H1 (cell line): Measurements from ENCODE around the gene CD4.

Experiments used
- NANOG ChIP-seq: IDR thresholded peaks from 2 replicates; pipeline ENCODE4 v1.6.1; 2011; ENCODE audit warnings: low read length, low read depth, mild to moderate bottlenecking, inconsistent platforms; ENCODE audit not compliant: insufficient read depth, poor library complexity, severe bottlenecking
- POLR2A ChIP-seq, 2 experiments: IDR thresholded peaks; 1 replicate in 1 of 2; 2 replicates in 1 of 2; pipeline ENCODE4 v1.6.1; 2011; ENCODE audit warnings: low read depth in 2 of 2, low read length in 2 of 2, mild to moderate bottlenecking in 2 of 2; ENCODE audit errors: control extremely low read depth in 1 of 2
- TAF1 ChIP-seq: IDR thresholded peaks from 2 replicates; pipeline ENCODE4 v1.6.1; 2011; ENCODE audit warnings: mild to moderate bottlenecking, low read depth, low read length
- TBP ChIP-seq: IDR thresholded peaks from 2 replicates; pipeline ENCODE4 v1.6.1; 2011; ENCODE audit warnings: low read depth, low read length, improper control_type of control experiment
- TF ChIP-seq, protein P1 (sequence below), 3 experiments: IDR thresholded peaks; 1 replicate in 2 of 3; 2 replicates in 1 of 3; pipeline versions ENCODE4 v1.5.1 to v1.6.1; 2011; ENCODE audit warnings: low read length in 3 of 3, mild to moderate bottlenecking in 3 of 3, inconsistent platforms in 2 of 3, low read depth in 1 of 3, moderate library complexity in 1 of 3; ENCODE audit not compliant: insufficient read depth in 1 of 3; ENCODE audit errors: control extremely low read depth in 1 of 3
- TF ChIP-seq, protein P2 (sequence below): IDR thresholded peaks from 2 replicates; pipeline ENCODE4 v1.6.1; 2011; ENCODE audit warnings: low read length, improper control_type of control experiment

DNA sequence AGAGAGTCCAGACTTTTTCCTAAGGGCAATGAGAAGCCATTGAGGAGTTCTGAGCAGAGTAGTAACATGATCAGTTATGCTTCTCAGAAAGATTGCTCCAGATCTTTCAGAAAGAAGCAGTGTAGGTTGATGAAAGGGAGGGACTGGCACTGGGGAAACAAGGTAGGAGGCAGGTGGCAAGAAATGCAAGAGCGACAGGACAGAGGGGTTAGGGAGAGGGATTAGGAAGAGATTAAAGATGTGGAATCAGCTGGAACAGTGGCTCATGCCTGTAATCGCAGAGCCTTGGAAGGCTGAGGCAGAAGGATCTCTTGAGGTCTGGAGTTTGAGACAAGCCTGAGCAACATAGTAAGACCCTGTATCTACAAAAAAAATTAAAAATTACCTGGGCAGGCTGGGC, 58.3 kb downstream of the CD4 start:
- TF ChIP-seq, protein P1, sequence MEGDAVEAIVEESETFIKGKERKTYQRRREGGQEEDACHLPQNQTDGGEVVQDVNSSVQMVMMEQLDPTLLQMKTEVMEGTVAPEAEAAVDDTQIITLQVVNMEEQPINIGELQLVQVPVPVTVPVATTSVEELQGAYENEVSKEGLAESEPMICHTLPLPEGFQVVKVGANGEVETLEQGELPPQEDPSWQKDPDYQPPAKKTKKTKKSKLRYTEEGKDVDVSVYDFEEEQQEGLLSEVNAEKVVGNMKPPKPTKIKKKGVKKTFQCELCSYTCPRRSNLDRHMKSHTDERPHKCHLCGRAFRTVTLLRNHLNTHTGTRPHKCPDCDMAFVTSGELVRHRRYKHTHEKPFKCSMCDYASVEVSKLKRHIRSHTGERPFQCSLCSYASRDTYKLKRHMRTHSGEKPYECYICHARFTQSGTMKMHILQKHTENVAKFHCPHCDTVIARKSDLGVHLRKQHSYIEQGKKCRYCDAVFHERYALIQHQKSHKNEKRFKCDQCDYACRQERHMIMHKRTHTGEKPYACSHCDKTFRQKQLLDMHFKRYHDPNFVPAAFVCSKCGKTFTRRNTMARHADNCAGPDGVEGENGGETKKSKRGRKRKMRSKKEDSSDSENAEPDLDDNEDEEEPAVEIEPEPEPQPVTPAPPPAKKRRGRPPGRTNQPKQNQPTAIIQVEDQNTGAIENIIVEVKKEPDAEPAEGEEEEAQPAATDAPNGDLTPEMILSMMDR (IDR thresholded peaks at IDR 0.05; ENCODE audit: control extremely low read depth in 1 of 3, insufficient read depth in 1 of 3, low read depth in 1 of 3, low read length in 3 of 3) = no peak
- TF ChIP-seq, protein P2, sequence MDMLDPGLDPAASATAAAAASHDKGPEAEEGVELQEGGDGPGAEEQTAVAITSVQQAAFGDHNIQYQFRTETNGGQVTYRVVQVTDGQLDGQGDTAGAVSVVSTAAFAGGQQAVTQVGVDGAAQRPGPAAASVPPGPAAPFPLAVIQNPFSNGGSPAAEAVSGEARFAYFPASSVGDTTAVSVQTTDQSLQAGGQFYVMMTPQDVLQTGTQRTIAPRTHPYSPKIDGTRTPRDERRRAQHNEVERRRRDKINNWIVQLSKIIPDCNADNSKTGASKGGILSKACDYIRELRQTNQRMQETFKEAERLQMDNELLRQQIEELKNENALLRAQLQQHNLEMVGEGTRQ = no peak
- TF ChIP-seq TAF1 (no peak), NANOG (no peak), POLR2A (IDR thresholded peaks at IDR 0.05; ENCODE audit: control extremely low read depth in 1 of 2, low read depth in 2 of 2, low read length in 2 of 2) (no peak), TBP (no peak)
